RPMI7951 (cell line): ENCODE measurements around the gene IST1. TPM values are rescaled to one million over a fixed set of nuclear protein-coding genes. Genes with fewer than 3 reads are reported as not detected.
A peak's percentile ranks its signal among the peaks of the same experiment; 100 is the strongest.

Experiments used
- DNase-seq: peaks from one replicate; pipeline ENCODE4 v3.0.0-alpha.2; 2012; ENCODE audit warnings: low read depth
- total RNA-seq: library from RNA; depleted of rRNA; stranded (reverse); fragments of >200 nt; shearing (Covaris generic); gene quantifications from 2 replicates; pipeline ENCODE4 v1.2.3, GENCODE V29; 2014

Gene IST1
- total RNA-seq, 1 experiment from 2014 or later = 186 TPM

GRCh38 chr16:71917900-71918299 is 22.6 kb downstream of the IST1 start:
- peak; percentile 22 for DNase-seq

- DNase-seq = no peak
Observed at GRCh38 chr16:71919035-71919434, 23.7 kb downstream of the IST1 start.

DNA sequence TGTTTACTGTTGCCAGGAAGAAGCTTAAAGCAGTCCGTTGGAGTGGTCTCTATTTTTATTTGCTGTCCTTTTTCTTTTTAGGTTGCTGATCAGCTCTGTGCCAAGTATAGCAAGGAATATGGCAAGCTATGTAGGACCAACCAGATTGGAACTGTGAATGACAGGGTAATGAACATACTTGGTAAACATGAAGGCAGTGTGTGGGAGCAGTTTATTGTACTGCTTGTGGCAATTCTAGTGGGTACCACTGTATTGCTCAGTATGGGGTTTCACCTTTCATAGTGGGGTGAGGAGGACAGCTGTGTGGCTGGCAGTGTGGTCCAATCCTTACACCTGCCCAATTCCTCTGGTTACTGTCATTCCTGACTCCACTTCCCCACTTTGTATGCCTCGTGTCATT is 25.3 kb downstream of the IST1 start:
- DNase-seq = no peak

GRCh38 chr16:71923941-71924690 is 28.8 kb downstream of the IST1 start:
- DNase-seq = peak; percentile 73

DNA sequence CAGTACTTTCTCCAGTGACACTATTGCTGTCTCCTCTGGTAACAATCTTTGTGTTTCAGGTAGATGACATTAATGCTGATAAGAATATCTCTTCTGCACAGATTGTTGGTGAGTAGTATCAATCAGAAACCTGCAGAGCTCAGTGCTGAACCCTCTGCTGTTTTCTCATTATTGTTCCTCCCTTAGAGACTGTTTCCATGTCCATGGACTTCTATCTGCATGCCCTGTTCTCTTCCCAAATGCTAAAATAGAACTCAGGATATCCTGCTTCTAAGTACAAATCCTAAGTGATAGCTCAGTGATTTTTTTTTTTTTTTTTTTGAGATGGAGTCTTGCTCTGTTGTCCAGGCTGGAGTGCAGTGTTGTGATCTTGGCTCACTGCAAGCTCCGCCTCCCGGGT is 29.4 kb downstream of the IST1 start:
- DNase-seq = no peak

DNA sequence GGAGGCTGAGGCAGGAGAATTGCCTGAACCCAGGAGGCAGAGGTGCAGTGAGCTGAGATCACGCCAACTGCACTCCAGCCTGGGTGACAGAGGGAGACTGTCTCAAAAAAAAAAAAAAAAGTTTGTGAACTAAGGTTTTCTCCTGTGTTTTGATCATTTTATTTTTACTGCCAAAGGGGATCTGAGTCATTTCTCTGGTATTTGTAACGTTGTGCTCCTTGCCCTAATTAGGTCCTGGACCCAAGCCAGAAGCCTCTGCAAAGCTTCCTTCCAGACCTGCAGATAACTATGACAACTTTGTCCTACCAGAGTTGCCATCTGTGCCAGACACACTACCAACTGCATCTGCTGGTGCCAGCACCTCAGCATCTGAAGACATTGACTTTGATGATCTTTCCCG is 32.1 kb downstream of the IST1 start:
- DNase-seq = peak; percentile 99

DNA sequence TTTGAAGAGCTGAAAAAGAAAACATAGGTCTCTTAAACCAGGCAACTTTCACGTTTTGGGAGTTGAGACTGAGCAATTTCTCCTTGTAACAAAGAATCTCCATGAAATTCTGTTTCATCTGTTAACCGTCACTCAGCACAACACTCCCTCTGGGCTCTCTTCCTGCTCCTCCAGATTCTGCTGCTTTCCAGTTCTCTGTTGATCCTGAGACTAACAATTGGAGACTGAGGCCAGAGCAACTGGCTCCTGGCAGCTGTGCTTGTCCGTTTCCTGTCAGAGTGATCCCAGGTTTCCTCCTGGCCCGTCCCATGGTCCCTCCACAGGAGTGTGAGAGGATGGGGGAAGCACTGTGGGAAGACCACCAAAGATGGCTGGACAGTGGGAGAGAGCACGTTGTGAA is 32.5 kb downstream of the IST1 start:
- DNase-seq = no peak

- DNase-seq = peak; percentile 85
Observed at GRCh38 chr16:71929048-71929447, 33.7 kb downstream of the IST1 start.

- DNase-seq = no peak
Observed at GRCh38 chr16:71930013-71930563, 34.8 kb downstream of the IST1 start.

GRCh38 chr16:71931001-71931400 is 35.7 kb downstream of the IST1 start:
- no peak for DNase-seq

DNA sequence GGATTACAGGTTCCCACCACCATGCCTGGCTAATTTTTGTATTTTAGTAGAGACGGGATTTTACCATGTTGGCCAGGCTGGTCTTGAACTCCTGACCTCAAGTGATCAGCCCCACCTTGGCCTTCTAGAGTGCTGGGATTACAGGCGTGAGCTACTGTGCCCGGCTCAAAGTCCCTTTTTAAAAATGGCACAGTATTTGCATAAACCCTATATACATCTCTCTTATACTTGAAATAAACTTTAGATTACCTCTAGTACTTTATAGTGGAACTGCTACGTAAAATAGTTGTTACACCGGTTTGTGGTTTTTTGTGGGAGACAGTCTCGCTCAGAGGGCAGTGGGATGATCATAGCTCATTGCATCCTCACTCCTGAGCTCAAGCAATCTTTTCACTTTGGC is 36.3 kb downstream of the IST1 start:
- DNase-seq = no peak

GRCh38 chr16:71933017-71933416 is 37.7 kb downstream of the IST1 start:
- DNase-seq = no peak

DNA sequence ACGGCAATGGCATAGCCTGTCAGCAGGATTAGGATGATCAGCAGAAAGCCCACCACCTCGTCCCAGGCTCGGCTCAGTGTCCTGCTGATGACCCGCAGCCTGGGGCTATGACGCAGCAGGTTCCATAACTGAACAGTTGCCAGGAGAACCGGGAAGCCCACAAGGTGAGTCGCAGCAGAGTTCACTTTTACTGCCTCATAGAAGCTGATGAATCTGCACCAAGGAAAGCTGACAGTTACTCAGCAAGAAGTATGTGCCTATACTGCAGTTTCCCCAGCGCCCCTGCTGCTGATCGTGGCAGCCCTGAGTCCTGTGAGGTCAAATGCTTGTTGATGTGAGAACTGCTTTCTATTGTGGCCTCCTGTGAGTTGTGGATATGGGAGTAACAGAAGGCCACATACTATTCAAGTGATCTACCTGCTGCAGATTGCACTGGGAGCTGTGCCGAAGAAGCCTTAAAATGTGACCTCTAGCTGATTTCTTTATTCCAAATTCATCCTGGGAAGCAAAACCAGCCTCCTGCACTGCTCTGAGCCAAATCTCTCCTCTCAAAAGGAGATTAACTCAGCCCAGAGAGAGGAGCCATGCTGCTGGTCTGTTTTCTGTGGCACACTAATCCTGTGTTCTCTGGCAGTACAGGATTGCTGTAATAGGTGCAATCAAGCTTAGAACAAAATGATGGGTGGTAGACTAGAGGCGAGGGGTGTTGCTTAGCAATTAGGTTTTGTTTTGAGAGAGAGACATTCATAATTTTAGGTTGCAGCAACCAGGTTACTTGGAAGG is 38.8 kb downstream of the IST1 start:
- DNase-seq = peak; percentile 35

DNA sequence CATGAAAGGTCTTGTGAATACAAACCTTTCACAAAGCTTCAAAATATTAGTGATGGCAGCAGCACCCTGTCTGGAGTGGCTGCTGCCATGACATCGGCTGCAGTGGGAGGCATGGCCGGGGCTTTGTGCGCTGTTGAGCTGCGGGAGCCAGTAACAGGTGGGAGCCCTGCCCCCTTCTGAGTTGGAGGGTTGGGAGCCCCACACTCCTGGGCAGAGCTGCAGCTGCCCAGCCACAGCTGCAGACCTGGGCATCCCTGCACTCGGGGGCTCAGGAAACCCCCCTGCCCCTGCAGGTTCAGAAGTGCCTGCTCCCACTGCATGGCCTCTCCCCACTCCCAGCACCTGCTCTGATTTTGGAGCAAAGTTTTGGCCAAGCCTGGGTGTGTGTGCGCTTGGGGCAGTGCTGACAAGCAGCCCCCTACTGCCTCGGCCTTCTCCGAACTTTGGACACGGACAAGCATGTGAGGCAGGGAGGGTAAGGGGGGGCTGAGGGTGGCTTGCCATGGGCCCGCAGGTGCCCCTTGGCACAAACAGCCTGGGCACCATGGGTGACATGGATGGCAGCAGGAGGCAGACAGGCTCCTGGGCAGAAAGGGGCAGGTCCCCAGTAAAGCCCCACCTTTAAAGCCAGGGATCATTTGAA is 42.7 kb downstream of the IST1 start:
- DNase-seq = no peak

- DNase-seq = no peak
Observed at GRCh38 chr16:71943887-71944286, 48.6 kb downstream of the IST1 start.

DNA sequence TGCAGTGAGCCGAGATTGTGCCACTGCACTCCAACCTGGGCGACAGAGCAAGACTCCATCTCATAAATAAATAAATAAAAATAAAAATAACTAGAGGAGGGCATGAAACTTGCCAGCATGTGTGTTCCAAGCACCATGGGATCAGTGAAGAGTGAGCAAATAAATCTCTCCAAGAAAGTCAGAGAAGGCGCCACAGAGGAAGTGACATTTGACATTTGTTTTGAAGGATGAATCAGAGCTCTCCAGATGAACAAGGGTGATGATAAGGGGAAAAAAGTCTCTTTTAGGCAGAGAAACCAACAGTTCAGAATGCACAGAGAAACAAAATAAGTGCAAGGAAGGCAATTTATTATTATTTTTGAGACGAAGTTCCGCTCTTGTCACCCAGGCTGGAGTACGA is 50.3 kb downstream of the IST1 start:
- DNase-seq = no peak

DNA sequence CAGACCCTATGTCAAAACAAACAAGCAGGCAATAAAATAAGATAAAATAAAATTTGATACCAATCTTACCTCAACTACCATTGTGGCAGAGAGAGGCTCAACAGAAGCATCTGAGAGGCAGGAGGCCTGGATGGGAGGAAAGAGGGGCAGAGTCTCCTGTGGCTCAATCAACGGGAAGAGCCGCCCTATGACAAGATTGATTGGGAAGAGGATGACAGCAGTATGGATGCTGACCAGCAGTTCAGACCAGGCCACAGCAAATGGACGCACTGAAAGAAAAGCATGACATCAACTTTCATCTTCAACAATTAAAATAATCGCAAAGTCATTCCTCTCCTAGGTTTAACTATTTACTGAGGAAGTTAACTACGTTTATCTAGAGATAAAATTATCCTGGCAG is 57.5 kb downstream of the IST1 start:
- DNase-seq = no peak

DNA sequence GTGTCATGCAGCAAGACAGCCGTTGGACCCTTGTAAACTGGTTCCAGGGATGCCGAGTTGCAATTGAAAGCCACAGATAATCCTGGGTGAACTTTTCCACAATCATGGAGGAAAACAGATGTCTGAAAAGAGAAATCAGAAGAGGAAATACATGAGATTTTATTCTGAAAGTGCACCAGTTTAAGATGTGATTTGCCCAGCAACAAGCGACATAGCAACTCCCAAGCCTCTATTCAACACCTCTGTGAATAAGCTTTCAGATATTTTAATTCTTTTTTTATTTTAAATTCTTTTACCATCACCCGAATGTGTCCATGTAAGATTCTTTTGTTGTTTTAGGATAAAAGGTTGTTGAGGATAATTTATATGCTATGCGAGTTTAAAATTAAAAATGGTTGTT is 58.8 kb downstream of the IST1 start:
- DNase-seq = no peak

DNA sequence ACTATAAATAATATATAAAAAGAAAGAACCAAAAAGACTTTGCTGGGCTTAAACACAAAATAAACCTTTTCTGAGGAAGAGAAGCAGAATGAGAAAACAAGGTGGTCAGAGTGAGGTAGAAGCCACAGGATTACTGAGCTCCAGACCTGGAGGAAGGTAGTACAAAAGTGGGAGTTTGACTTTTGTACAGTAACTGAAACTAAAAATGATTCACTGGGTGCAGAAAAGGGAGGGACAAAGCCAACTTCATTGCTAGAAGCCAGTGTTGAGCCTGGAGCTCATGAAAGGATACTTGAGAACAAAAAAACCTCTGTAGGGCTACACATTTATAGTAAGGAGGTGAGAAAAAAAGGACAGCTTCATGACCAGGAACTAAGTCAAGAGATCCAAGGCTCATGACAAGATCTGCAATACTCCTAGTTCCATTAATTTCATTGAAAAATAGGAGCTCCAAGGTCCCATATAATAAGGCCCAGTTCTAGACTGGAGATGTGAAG is 59.4 kb downstream of the IST1 start:
- DNase-seq = no peak

DNA sequence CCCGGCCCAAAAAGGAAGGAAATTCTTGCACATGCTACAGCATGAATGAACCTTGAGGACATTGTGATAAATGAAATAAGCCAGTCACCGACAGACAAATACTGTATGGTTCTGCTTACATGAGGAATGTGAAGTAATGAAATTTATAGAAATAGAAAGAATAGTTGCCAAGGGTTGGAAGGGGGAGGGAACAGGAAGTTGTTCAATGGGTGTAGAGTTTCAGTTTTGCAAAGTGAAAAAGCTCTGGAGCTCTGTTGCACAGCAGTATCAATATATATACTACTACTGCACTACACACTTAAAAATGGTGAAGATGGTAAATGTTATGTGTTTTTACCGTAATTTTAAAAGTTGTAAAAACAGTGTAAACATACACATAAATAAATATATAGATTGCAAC is 61.2 kb downstream of the IST1 start:
- DNase-seq = no peak

- peak; percentile 85 for DNase-seq
Observed at GRCh38 chr16:71961066-71962039, 66.0 kb downstream of the IST1 start.
